ENCODE measurements around the gene ALAD.
"Not testable (repeated sequence)": the region's sequence is repeated elsewhere in the genome, so short reads cannot be mapped to it uniquely, and the experiment has no call there.

ALAD gene

GRCh38 chr9:113401027-113401792, at the start of gene ALAD:
ALAD (minus strand) TSS chr9:113401284; CDS start chr9:113393559, 7,725 bp downstream.
- H3K4me3 Mint-ChIP-seq, result peak within 1 kb of the TSS; percentile 98
- no peaks in the 10 kb centered on the region for H3K27me3 Mint-ChIP-seq
- H3K27ac Mint-ChIP-seq, result peak within 1 kb of the TSS; percentile 96
- intact Hi-C loops (cut with micrococcal nuclease), result loop anchor here (1.0 to 10.0 kb wide), 5 partner anchors 9 to 258 kb away; partner anchors contain the start of genes BSPRY, C9orf43, CDC26 and POLE3
- no peaks in the 10 kb centered on the region for H3K9me3 Mint-ChIP-seq
- peaks cover 13% of the 10 kb centered on the region for H3K36me3 Mint-ChIP-seq (ENCODE audit: low read depth)
- peaks cover 68% of the 10 kb centered on the region for H3K4me1 Mint-ChIP-seq (ENCODE audit: low read depth)

- Mint-ChIP-seq H3K36me3 (ENCODE audit: low read depth) (no peaks in the 10 kb centered on the region), H3K4me1 (ENCODE audit: low read depth) (no peaks in the 10 kb centered on the region), H3K27me3 (no peaks in the 10 kb centered on the region), H3K9me3 (no peaks in the 10 kb centered on the region), H3K27ac (no peak overlapping the region), H3K4me3 (no peak overlapping the region)
- intact Hi-C loops (cut with micrococcal nuclease), result no loop called here
Observed at GRCh38 chr9:113449376-113449775, 48.3 kb upstream of the ALAD start.

- Mint-ChIP-seq H3K27ac (no peak overlapping the region), H3K9me3 (no peaks in the 10 kb centered on the region), H3K36me3 (ENCODE audit: low read depth) (no peaks in the 10 kb centered on the region), H3K27me3 (no peaks in the 10 kb centered on the region), H3K4me1 (ENCODE audit: low read depth) (no peaks in the 10 kb centered on the region), H3K4me3 (no peak overlapping the region)
- intact Hi-C loops (cut with micrococcal nuclease), result loop anchor here (2.0 kb wide), 2 partner anchors 144 to 208 kb away; no protein-coding TSS in a partner anchor
Observed at GRCh38 chr9:113446323-113446740, 45.2 kb upstream of the ALAD start.

GRCh38 chr9:113444736-113445135, 43.7 kb upstream of the ALAD start:
- Mint-ChIP-seq H3K9me3 (no peaks in the 10 kb centered on the region), H3K36me3 (ENCODE audit: low read depth) (no peaks in the 10 kb centered on the region), H3K4me3 (no peak overlapping the region), H3K4me1 (ENCODE audit: low read depth) (no peaks in the 10 kb centered on the region), H3K27ac (no peak overlapping the region), H3K27me3 (no peaks in the 10 kb centered on the region)
- intact Hi-C loops (cut with micrococcal nuclease), result no loop called here

DNA sequence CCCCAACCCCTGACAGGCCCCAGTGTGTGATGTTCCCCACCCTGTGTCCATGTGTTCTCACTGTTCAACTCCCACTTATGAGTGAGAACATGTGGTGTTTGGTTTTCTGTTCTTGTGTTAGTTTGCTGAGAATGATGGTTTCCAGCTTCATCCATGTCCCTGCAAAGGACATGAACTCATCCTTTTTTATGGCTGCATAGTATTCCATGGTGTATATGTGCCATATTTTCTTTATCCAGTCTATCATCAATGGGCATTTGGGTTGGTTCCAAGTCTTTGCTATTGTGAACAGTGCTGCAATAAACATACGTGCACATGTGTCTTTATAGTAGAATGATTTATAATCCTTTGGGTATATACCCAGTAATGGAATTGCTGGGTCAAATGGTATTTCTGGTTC, 36.6 kb upstream of the ALAD start:
- H3K4me1 Mint-ChIP-seq (ENCODE audit: low read depth); H3K27ac Mint-ChIP-seq; H3K9me3 Mint-ChIP-seq; H3K36me3 Mint-ChIP-seq (ENCODE audit: low read depth); intact Hi-C loops (cut with micrococcal nuclease); H3K27me3 Mint-ChIP-seq; H3K4me3 Mint-ChIP-seq: not testable (repeated sequence)

- no peaks in the 10 kb centered on the region for H3K27me3 Mint-ChIP-seq
- peaks cover 5% of the 10 kb centered on the region for H3K4me1 Mint-ChIP-seq (ENCODE audit: low read depth)
- no peaks in the 10 kb centered on the region for H3K9me3 Mint-ChIP-seq
- no peaks in the 10 kb centered on the region for H3K36me3 Mint-ChIP-seq (ENCODE audit: low read depth)
- intact Hi-C loops (cut with micrococcal nuclease), result no loop called here
- H3K4me3 Mint-ChIP-seq, result no peak overlapping the region
- H3K27ac Mint-ChIP-seq, result no peak overlapping the region
Observed at GRCh38 chr9:113436728-113437515, 35.8 kb upstream of the ALAD start.

DNA sequence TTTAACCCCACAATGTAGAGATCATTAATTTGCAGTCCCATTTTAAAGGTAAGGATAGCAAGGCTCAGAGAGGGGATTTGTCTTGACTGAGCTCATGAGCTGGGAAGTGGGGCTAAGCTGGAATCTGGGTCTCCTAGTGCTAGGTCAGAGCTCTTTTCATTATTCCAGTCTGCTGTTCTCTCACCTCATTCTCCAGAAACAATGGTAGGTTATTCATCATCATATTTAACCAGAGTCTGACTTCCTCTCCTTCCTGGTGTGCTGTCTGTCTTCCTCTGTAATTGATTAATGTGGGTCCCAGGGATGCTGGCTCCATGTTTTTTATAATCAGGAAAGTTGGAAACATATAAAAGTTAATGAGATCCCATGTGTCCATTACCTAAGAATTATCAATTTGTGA, 30.1 kb upstream of the ALAD start:
- Mint-ChIP-seq H3K27me3 (no peaks in the 10 kb centered on the region), H3K36me3 (ENCODE audit: low read depth) (no peaks in the 10 kb centered on the region), H3K27ac (no peak overlapping the region), H3K4me3 (no peak overlapping the region), H3K9me3 (no peaks in the 10 kb centered on the region), H3K4me1 (ENCODE audit: low read depth) (peaks cover 11% of the 10 kb centered on the region)
- intact Hi-C loops (cut with micrococcal nuclease), result no loop called here

GRCh38 chr9:113428062-113428615, 27.1 kb upstream of the ALAD start:
- no peak overlapping the region for H3K4me3 Mint-ChIP-seq
- no peaks in the 10 kb centered on the region for H3K36me3 Mint-ChIP-seq (ENCODE audit: low read depth)
- H3K27ac Mint-ChIP-seq, result no peak overlapping the region
- no peaks in the 10 kb centered on the region for H3K27me3 Mint-ChIP-seq
- H3K4me1 Mint-ChIP-seq (ENCODE audit: low read depth), result peaks cover 22% of the 10 kb centered on the region
- no peaks in the 10 kb centered on the region for H3K9me3 Mint-ChIP-seq
- intact Hi-C loops (cut with micrococcal nuclease), result no loop called here

DNA sequence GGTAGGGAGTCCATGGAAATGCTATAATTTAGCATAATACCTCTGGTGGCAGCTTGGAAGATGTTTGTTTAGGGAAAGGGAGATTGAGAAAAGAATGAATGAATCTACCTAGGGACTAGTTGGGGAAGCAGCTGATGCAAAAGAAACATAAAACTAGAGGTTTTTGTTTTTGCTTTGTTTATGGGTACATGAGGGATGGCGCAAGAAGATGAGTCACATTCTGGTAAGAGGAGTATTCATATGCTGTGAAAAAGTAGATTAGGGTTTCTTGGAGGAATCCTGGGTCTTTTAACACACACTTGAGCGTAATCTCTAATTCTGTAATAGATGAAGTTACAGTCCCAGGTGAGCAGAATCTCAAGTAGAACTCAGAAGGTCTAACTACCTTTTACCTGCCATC, 26.5 kb upstream of the ALAD start:
- Mint-ChIP-seq H3K4me3 (no peak overlapping the region), H3K9me3 (no peaks in the 10 kb centered on the region), H3K4me1 (ENCODE audit: low read depth) (peaks cover 22% of the 10 kb centered on the region), H3K36me3 (ENCODE audit: low read depth) (no peaks in the 10 kb centered on the region), H3K27me3 (no peaks in the 10 kb centered on the region), H3K27ac (no peak overlapping the region)
- intact Hi-C loops (cut with micrococcal nuclease), result no loop called here

- H3K27ac Mint-ChIP-seq, result no peak overlapping the region
- H3K36me3 Mint-ChIP-seq (ENCODE audit: low read depth), result no peaks in the 10 kb centered on the region
- H3K9me3 Mint-ChIP-seq, result no peaks in the 10 kb centered on the region
Observed at GRCh38 chr9:113426701-113427100, 25.6 kb upstream of the ALAD start.

GRCh38 chr9:113425072-113425471, 24.0 kb upstream of the ALAD start:
- H3K36me3 Mint-ChIP-seq (ENCODE audit: low read depth), result no peaks in the 10 kb centered on the region
- H3K4me3 Mint-ChIP-seq, result no peak overlapping the region
- H3K27ac Mint-ChIP-seq, result no peak overlapping the region
- intact Hi-C loops (cut with micrococcal nuclease), result no loop called here
- H3K9me3 Mint-ChIP-seq, result no peaks in the 10 kb centered on the region
- H3K4me1 Mint-ChIP-seq (ENCODE audit: low read depth), result peaks cover 22% of the 10 kb centered on the region
- no peaks in the 10 kb centered on the region for H3K27me3 Mint-ChIP-seq

More at GRCh38 chr9:113426701-113427100, 25.6 kb upstream of the ALAD start:
- Mint-ChIP-seq H3K4me3 (no peak overlapping the region), H3K4me1 (ENCODE audit: low read depth) (peaks cover 22% of the 10 kb centered on the region), H3K27me3 (no peaks in the 10 kb centered on the region)
- intact Hi-C loops (cut with micrococcal nuclease), result no loop called here

GRCh38 chr9:113421726-113422125, 20.6 kb upstream of the ALAD start:
- Mint-ChIP-seq H3K9me3 (no peaks in the 10 kb centered on the region), H3K4me3 (no peak overlapping the region), H3K27ac (no peak overlapping the region), H3K36me3 (ENCODE audit: low read depth) (no peaks in the 10 kb centered on the region), H3K27me3 (no peaks in the 10 kb centered on the region), H3K4me1 (ENCODE audit: low read depth) (peaks cover 16% of the 10 kb centered on the region)
- intact Hi-C loops (cut with micrococcal nuclease), result no loop called here

DNA sequence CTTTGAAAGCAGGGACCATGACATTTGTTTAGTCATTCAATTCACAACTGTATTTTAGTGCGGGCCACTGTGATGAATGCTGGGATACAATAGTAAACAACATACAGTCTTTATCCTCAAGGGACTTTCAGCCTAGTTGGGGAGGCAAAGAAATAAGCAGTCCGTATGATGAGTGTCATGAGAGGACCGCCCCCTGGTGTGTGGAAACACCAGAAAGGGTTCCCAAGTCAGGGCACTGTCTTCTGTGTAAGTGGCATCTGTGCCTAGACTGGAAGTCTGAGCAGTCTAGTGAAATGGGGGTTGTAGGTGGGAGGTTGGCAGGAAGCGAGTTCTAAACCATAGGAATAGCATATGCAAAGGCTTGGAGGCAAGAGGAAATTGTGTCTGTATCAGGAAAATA, 16.3 kb upstream of the ALAD start:
- no peaks in the 10 kb centered on the region for H3K4me1 Mint-ChIP-seq (ENCODE audit: low read depth)
- intact Hi-C loops (cut with micrococcal nuclease), result no loop called here

GRCh38 chr9:113416149-113416721, 15.2 kb upstream of the ALAD start:
- no peaks in the 10 kb centered on the region for H3K27me3 Mint-ChIP-seq
- intact Hi-C loops (cut with micrococcal nuclease), result no loop called here
- no peak overlapping the region for H3K27ac Mint-ChIP-seq
- no peaks in the 10 kb centered on the region for H3K36me3 Mint-ChIP-seq (ENCODE audit: low read depth)
- H3K4me3 Mint-ChIP-seq, result no peak overlapping the region
- no peaks in the 10 kb centered on the region for H3K4me1 Mint-ChIP-seq (ENCODE audit: low read depth)
- no peaks in the 10 kb centered on the region for H3K9me3 Mint-ChIP-seq

More for the DNA sequence above, 16.3 kb upstream of the ALAD start:
- Mint-ChIP-seq H3K4me3 (no peak overlapping the region), H3K27ac (no peak overlapping the region), H3K36me3 (ENCODE audit: low read depth) (no peaks in the 10 kb centered on the region), H3K27me3 (no peaks in the 10 kb centered on the region), H3K9me3 (no peaks in the 10 kb centered on the region)

All from dendritic cell treated with granulocyte-macrophage colony-stimulating factor and Interleukin-4, amounts not matched to agents 40 ng/mL and 50 ng/mL, for 4 days (primary cell).